Activated gamma-delta T cell treated with anti-CD3 and anti-CD28 coated beads, Interleukin-2, amount 50 U/mL, for 16 hours (primary cell): ENCODE results near the gene RRP36.
"Not testable (repeated sequence)": the region's sequence is repeated elsewhere in the genome, so short reads cannot be mapped to it uniquely, and the experiment has no call there.

Experiments
- DNase-seq: peaks from one replicate; pipeline ENCODE4 v3.0.0-alpha.2; 2020; ENCODE audit warnings: low read depth

Gene RRP36

GRCh38 chr6:43021270-43022047 is at the start of gene RRP36:
TSS of gene RRP36 (plus strand) at chr6:43021623. CDS start at chr6:43021655, 32 bp downstream.
- peak; percentile 49 for DNase-seq

GRCh38 chr6:42971746-42972327 is 49.6 kb upstream of the RRP36 start:
- DNase-seq: no peak

- DNase-seq: no peak
Measured at GRCh38 chr6:42973926-42974325, 47.5 kb upstream of the RRP36 start.

- DNase-seq: no peak
Measured at GRCh38 chr6:42974919-42975505, 46.4 kb upstream of the RRP36 start.

GRCh38 chr6:42978487-42978838 is 43.0 kb upstream of the RRP36 start:
- no peak for DNase-seq

GRCh38 chr6:42978839-42979522 is 42.4 kb upstream of the RRP36 start, which contains the start of gene PEX6:
TSS of gene PEX6 (minus strand) at chr6:42979181. CDS start at chr6:42979150, 31 bp downstream.
- peak; percentile 93 for DNase-seq

GRCh38 chr6:42979523-42980177 is 41.8 kb upstream of the RRP36 start:
- DNase-seq: no peak

GRCh38 chr6:42981836-42982235 is 39.6 kb upstream of the RRP36 start:
- DNase-seq: no peak

- peak; percentile 97 for DNase-seq
Measured at GRCh38 chr6:42984001-42984923, 37.2 kb upstream of the RRP36 start, which contains the start of gene PPP2R5D. TSS of gene PPP2R5D (plus strand) at chr6:42984570. CDS start at chr6:42984678, 108 bp downstream.

- no peak for DNase-seq
Measured at GRCh38 chr6:42984924-42985475, 36.4 kb upstream of the RRP36 start.

- DNase-seq: no peak
Measured at GRCh38 chr6:42987533-42988451, 33.6 kb upstream of the RRP36 start.

- no peak for DNase-seq
Measured at GRCh38 chr6:42988486-42989020, 32.9 kb upstream of the RRP36 start.

GRCh38 chr6:42989923-42990322 is 31.5 kb upstream of the RRP36 start:
- no peak for DNase-seq

- no peak for DNase-seq
Measured at GRCh38 chr6:42993445-42993844, 28.0 kb upstream of the RRP36 start.

GRCh38 chr6:42996513-42996912 is 24.9 kb upstream of the RRP36 start:
- no peak for DNase-seq

- DNase-seq: not testable (repeated sequence)
Measured at GRCh38 chr6:42998205-42998604, 23.2 kb upstream of the RRP36 start.

GRCh38 chr6:43001843-43002242 is 19.6 kb upstream of the RRP36 start:
- no peak for DNase-seq

GRCh38 chr6:43005844-43006243 is 15.6 kb upstream of the RRP36 start:
- DNase-seq: no peak

- DNase-seq: no peak
Measured at GRCh38 chr6:43006251-43006650, 15.2 kb upstream of the RRP36 start.
